GM19324 (cell line): Measurements from ENCODE around the gene UBL3.

ENCODE experiments used
- ATAC-seq: cut with Tn5 transposase; IDR thresholded peaks from one replicate; pipeline ENCODE4 v1.9.1; 2021; ENCODE audit warnings: mild to moderate bottlenecking, moderate library complexity; ENCODE audit not compliant: unreplicated experiment, low FRiP score

The UBL3 gene

GRCh38 chr13:29858231-29858630, 7.8 kb upstream of the UBL3 start:
- ATAC-seq, result no peak

- ATAC-seq, result no peak
These were observed 6.7 kb upstream of the UBL3 start for GRCh38 chr13:29857085-29857484.

- no peak for ATAC-seq
These were observed 6.0 kb upstream of the UBL3 start for GRCh38 chr13:29856426-29856825.

- ATAC-seq, result no peak
These were observed 5.4 kb upstream of the UBL3 start for GRCh38 chr13:29855784-29856183.

GRCh38 chr13:29855009-29855408, 4.6 kb upstream of the UBL3 start:
- ATAC-seq, result no peak

- ATAC-seq, result no peak
These were observed 2.7 kb upstream of the UBL3 start for GRCh38 chr13:29853131-29853530.

GRCh38 chr13:29852472-29853054, 2.1 kb upstream of the UBL3 start:
- ATAC-seq, result no peak

- ATAC-seq, result peak; percentile 43
These were observed 645 bp downstream of the UBL3 start for GRCh38 chr13:29849731-29850212.

- ATAC-seq, result no peak
These were observed 1.3 kb downstream of the UBL3 start for GRCh38 chr13:29849071-29849631.

GRCh38 chr13:29847501-29847983, 2.9 kb downstream of the UBL3 start:
- no peak for ATAC-seq

- ATAC-seq, result no peak
These were observed 3.8 kb downstream of the UBL3 start for GRCh38 chr13:29846475-29847256.

GRCh38 chr13:29845440-29846056, 4.9 kb downstream of the UBL3 start:
- no peak for ATAC-seq

- no peak for ATAC-seq
These were observed 6.0 kb downstream of the UBL3 start for GRCh38 chr13:29844441-29844840.

GRCh38 chr13:29840585-29840984, 9.8 kb downstream of the UBL3 start:
- ATAC-seq, result no peak

- no peak for ATAC-seq
These were observed 14.9 kb downstream of the UBL3 start for GRCh38 chr13:29835280-29836061.

- no peak for ATAC-seq
These were observed 17.6 kb downstream of the UBL3 start for GRCh38 chr13:29832761-29833298.

GRCh38 chr13:29830000-29830399, 20.4 kb downstream of the UBL3 start:
- ATAC-seq, result no peak

- no peak for ATAC-seq
These were observed 31.3 kb downstream of the UBL3 start for GRCh38 chr13:29819143-29819542.

- ATAC-seq, result peak; percentile 75
These were observed 32.6 kb downstream of the UBL3 start for GRCh38 chr13:29817604-29818378.
